CD4-positive, alpha-beta T cell treated with Interleukin-4 for 4 hours (primary cell): ENCODE data around the gene RTN4RL2.
"Not testable (repeated sequence)": the region's sequence is repeated elsewhere in the genome, so short reads cannot be mapped to it uniquely, and the experiment has no call there.

ENCODE experiments used
- DNase-seq: peaks from one replicate; pipeline ENCODE4 v3.0.0-alpha.2; 2020

The RTN4RL2 gene

GRCh38 chr11:57434640-57435546 is 25.4 kb upstream of the RTN4RL2 start:
- no peak for DNase-seq

DNA sequence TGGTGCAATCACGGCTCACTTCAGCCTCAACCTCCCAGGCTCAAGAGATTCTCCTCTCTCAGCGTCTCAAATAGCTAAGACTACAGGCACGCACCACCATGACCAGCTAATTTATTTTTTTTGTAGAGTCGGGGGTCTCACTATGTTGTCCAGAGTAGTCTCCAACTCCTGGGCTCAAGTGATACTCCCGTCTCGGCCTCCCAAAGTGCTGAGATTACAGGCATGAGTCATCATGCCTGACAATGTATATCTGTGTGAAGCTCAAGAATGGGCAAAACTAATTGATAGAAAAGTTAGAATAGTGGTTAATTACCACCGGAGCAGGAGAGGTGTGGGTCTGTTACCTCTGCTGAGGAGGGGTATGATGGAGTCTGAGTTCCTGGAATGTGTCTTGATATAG is 24.3 kb upstream of the RTN4RL2 start:
- DNase-seq: no peak

DNA sequence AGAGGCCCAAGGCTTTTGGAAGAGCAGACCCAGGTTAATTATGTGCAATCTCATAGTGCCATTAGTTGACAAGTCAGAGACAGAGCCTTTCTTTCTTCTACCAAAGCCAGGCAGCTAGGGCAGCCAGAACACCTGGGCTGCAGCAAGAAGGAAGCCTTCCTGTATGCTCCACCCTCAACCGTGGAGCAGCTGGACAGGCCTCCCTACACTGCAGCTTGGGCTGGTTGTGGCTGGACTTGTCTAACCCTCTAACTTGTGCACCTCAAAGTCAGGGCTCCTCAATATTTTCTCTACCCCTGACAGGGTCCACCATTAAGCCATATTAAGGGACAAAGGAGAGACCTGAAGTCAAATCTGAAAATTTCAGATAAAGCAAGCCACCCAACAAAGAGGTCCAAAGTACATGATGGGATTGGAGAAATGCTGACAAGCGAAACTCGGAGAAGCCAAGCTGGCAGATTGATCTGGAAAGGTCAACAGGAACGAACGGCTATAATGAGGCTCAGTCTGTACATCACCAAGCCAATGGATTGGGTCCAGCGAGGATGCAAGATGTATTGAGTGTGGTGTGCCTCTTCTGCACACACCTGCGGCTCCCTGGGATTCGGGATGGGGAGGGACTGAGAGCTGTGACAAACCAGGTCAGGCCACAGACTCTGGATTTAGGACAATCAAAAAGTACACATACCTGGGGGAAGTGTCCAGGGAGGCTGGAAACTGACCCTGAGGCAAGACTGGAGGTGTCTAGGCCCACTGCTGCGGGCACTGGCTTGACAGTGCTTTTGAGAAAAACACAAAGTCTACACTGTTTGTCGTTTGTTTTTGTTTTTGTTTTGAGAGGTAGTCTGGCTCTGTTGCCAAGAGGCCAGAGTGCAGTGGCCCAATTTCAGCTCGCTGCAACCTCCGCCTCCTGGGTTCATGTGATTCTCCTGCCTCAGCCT is 21.7 kb upstream of the RTN4RL2 start:
- no peak for DNase-seq

GRCh38 chr11:57439786-57440185 is 20.5 kb upstream of the RTN4RL2 start:
- DNase-seq: no peak

DNA sequence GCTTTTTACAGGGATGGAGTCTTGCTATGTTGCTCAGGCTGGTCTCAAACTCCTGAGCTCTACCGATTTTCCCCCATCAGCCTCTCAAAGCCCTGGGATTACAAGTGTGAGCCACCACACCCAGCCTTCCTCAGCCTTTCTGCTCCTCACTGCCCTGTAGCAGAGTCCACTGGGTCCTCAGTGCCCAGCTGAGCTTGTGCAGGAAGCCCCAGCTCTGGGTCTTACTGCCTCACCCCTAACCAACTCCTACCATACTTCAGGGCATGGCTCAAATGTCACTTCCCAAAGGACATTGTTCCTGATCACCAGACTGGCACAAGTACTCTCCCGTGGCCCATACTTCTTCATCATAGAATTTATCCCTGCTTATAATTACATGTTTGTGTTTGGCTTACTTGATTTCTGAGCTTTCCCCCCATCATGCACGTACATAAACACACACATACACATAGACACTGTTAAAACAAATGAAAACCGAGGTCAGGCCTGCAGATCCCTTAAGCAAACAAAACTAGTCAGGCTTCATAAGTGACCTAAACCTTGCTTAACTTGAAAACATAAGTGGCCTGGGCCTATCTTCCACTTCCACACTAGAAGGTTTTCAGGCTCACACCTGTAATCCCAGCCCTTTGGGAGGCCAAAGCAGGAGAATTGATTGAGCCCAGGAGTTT is 19.4 kb upstream of the RTN4RL2 start:
- no peak for DNase-seq

GRCh38 chr11:57444362-57445121 is 15.8 kb upstream of the RTN4RL2 start:
- no peak for DNase-seq

- not testable (repeated sequence) for DNase-seq
These were observed 15.3 kb upstream of the RTN4RL2 start for GRCh38 chr11:57445122-57445394.

DNA sequence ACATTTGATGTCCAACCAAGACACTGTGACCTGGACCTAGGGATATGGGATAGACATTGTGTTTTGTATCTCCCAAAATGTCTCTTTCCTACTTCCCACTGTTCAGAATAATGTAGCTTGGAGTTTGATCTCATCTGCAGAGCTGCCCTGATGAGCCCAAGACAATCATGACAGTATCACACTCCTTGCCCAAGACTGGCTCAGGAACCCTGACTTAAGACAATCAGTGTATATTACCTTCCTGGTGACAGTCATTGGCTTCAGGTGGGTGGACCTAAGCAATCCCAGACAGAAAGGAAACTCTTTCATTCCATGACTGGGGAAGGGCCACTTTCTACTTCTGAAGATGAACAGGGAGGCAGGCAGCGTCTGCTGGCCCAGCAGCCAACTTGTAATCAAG is 14.3 kb upstream of the RTN4RL2 start:
- no peak for DNase-seq

- no peak for DNase-seq
These were observed 6.7 kb upstream of the RTN4RL2 start for GRCh38 chr11:57453543-57454177.

- peak; percentile 71 for DNase-seq
These were observed 3.2 kb upstream of the RTN4RL2 start for GRCh38 chr11:57456960-57457642.

DNA sequence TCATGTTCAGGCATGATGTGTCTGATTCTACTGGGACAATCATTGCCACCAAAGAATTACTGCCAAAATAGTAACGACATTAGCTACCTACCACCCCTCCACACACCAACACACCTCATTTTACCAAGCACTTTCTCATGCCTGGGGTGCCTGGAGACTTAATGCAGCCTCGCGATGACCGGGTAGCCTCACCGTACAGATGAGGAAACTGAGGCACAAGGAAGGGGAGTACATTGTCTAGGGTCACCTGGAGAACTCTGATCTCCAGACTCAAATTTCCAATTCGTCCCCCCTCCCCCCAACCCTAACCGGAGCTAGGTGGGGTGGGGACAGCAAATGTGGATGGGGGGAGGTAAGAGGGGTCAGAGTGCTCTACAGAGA is 2.7 kb upstream of the RTN4RL2 start:
- DNase-seq: no peak

DNA sequence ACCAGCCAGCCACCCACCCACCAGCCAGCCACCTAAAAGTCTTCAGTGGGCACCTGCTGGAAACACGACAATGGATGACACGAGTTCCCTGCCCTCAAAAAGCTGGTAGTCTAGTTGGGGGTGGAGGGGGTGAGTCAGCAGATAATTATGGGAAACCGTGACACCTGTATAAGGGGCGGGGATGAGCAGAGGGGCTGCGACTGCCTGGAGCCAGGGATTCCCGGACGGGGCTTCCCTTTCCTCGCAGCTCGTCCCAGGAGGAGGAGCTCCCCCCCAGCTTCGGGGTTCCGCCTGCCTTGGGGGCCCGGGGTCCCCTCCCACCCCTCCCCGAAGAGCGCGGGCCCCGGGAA is 2.3 kb upstream of the RTN4RL2 start:
- DNase-seq: no peak

GRCh38 chr11:57458410-57459163 is 1.7 kb upstream of the RTN4RL2 start:
- no peak for DNase-seq

- no peak for DNase-seq
These were observed 935 bp upstream of the RTN4RL2 start for GRCh38 chr11:57459164-57460021.

GRCh38 chr11:57460758-57461749 is 726 bp downstream of the RTN4RL2 start:
- DNase-seq: no peak

DNA sequence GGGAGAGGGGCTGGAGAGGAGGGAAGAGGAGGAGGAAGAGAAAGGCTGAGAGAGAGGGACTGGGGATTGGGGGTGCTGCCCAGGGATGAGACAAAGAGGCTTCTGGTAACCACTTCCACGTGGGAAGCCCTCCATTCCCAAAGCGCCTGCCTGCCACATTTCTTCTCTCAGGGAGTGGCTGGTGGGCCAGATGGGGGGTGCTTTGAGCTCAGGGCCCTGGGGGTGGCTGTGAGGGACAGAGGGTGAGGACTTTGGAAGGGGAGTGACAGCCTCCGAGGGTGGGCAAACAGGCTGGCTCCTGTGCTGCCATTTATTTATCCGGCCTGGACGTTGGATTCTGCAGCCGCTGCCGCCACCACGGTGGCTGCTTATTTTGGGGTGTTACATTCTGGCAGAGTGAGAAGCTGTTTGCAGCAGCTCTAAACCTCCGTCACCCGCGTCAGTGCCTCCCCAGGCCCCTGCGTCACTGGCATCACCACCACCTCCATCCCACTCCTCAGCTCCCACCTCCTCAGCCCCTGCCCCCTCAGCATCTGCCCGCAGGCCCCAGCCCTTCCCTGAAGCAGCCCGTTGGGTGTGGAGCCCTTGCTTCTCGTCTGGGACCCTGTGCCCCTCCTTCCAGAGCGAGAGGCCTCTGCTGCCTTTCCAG is 1.6 kb downstream of the RTN4RL2 start:
- DNase-seq: no peak

DNA sequence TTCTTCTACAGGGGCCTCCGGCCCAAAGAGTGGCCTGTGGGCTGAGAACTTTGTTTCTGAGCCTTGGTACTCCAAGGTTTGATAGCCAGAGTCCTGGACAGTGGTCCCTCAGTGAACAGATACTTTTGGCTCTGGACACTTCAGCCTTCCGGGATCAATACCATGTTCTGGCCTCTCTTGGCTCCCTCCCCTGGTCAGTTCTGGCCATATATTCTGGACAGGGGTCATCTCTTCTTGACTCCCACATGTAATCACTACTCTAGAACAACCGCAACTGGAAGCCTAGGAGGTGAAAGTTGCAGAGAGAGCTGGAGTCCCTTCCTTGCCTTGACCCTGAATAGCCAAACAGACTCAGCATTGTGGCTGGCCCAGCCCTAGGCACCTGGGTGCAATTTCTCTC is 2.3 kb downstream of the RTN4RL2 start:
- DNase-seq: no peak
